DMS53 (cell line): ENCODE data around the gene ADD1.
A peak's percentile ranks its signal among the peaks of the same experiment; 100 is the strongest.

Experiments used
- DNase-seq: peaks from one replicate; lab custom pipeline; 2025; lab: John Stamatoyannopoulos, UW

The ADD1 gene

DNA sequence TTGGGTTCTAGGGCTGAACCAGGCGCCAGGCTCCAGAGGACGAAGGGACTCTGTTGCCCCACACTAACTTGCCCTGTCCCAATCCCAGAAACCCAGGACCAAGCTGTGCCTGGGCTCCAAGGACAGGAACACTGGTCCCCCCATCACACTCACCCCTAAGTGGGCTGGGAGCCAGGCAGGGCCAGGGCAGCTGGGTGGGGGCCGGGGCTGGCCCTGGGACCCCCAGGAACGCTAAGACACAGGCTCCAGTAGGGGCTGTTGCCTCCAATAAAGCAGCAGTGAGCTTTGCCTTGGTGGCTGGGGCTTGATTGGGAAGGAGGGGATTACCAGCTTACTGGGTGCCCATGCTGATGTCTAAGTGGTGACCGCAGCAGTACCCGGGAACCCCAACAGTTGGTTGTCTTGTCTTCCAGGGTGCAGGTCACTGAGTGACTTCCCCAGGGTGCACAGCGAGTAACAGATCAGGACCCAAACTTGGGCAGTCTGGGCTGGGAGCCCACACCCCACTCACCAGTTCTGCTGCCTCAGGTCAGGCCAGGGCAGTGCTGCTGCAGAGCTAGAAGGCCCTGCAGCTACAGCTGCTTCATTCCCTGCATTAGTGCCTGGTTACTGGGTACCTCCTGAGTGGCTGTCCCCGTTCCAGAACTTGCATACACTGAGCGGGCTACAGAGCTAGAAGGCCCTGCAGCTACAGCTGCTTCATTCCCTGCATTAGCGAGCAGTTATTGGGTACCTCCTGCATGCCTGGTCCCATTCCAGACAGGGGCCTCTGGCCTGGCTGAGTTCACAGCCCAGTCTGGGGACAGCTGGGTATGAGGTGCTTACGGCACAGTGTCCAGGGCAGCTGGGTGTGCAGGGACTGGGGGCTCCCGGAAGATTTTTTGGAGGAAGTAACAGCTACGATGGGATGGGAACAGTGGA is 9.4 kb upstream of the ADD1 start:
- no peak for DNase-seq

DNA sequence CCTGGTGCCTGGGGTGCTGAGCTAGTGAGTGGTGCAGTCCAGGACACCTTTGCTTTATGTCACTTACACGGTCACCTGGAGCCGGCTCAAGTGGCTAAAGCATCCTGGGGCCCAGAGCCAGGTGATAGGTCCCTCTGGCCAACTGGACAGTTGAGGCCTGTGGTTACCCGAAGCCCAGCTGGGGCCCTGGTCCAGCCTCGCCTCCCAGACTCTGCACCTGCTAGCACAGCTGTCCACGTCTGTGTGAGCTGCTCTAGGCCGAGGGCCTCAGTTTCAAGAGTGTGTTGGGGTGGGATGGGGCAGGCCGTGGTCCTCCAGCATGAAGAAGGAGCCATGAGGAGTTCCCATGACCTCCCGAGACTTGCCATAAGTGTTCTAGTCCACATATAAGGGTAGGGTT is 7.7 kb upstream of the ADD1 start:
- no peak for DNase-seq

DNA sequence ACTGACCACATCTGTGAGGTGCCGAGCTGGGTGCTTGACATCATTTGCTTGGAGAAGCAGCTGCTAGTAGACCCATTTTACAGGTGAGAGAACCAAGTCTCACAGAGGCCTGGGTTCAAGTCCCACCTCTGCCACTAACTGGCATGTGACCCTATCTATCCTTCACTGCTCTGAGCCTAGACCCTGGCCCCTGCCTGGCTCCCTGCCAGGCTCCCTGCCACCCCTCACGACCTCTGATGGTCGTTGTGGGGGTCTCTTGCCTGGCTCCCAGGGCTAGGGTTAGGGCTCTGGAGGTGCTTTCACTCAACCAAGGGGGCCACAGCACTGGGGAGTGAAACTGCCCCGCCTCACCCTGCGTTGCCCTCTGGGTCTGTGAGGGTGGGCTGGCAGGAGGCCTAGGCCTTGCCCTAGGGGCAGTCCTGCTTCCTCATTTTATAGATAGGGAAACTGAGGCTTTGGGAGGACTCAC is 7.2 kb upstream of the ADD1 start:
- DNase-seq: no peak

GRCh38 chr4:2837110-2837903 is 6.3 kb upstream of the ADD1 start:
- no peak for DNase-seq

GRCh38 chr4:2837904-2838496 is 5.6 kb upstream of the ADD1 start:
- DNase-seq: no peak

DNA sequence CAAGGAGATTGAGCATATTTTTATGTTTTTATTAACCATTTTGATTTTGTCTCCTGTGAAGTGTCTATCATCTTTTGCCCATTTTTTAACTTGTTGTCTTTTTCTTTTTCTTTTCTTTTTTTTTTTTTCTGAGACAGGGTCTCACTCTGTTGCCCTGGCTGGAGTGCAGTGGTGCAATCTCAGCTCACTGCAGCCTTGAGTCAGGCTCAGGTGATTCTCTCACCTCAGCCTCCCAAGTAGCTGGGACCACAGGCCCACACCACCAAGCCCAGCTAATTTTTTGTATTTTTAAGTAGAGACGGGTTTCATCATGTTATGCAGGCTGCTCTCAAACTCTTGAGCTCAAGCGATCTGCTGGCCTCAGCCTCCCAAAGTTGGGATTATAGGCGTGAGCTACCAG is 4.6 kb upstream of the ADD1 start:
- DNase-seq: no peak

DNA sequence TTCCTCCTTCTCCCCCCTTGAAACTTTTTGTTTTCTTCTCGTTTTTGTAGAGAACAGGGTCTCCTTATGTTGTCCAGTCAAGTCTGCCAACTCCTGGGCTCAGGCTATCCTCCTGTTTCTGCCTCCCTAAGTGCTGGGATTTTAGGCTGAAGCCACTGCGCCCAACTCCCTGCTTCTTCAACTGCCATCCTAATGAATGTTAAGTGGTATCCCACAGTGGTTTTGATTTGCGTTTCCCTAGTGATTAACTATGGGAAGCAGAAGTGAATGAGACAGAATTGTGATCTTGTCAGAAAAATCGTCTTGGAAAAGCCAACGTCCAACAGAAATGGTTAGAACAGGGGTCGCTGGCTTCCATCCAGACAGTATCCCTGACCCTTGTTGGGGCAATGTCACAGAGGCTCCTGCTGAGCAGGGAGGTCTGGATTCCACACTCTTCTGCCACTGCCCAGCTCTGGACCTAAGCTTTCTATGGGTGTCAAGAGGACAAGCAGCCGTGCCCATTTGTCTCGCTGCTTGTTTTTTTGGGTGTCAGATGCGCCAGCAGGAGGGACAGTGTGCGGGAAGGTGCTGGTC is 869 bp upstream of the ADD1 start:
- peak; percentile 55 for DNase-seq

- DNase-seq: peak; percentile 69
These were observed 419 bp downstream of the ADD1 start for GRCh38 chr4:2843941-2844584.

DNA sequence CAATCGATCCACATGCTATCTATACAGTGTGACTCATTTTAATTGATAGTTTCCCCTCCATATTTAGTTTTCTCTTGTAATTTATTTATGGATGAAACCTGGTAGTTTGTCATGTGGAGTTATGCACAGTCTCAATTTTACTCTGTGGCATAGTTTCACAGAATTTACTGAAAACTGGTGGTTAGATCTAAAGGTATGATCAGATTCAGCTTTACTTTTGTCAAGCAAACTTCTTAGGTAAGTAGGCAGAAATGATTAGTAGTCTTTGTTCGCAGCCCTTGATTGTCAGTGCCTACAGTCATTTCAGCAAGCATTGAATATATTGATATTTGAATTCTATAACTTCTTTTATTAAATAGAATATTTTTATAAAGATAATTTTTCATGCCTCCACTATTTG is 2.5 kb downstream of the ADD1 start:
- no peak for DNase-seq

DNA sequence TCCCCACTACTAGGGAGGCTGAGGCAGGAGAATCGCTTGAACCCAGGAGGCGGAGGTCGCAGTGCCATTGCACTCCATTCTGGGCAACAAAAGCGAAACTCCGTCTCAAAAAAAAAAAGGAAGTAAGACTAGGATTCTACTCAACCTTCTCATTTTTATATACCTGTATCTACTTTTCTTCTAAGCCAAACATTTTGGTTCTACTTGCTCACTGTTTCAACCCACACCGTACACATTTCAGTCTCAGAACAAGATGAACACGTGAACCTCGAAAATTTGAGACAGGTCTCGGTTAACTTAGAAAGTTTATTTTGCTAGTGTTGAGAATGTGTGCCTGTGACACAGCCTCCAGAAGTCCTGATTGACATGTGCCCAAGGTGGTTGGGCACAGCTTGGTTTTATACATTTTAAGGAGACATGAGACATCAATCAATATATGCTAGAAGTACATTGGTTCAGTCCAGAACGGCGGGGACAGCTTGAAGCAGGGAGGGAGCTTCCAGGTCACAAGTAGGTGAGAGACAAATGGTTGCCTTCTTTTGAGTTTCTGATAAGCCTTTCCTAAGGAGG is 3.7 kb downstream of the ADD1 start:
- no peak for DNase-seq

DNA sequence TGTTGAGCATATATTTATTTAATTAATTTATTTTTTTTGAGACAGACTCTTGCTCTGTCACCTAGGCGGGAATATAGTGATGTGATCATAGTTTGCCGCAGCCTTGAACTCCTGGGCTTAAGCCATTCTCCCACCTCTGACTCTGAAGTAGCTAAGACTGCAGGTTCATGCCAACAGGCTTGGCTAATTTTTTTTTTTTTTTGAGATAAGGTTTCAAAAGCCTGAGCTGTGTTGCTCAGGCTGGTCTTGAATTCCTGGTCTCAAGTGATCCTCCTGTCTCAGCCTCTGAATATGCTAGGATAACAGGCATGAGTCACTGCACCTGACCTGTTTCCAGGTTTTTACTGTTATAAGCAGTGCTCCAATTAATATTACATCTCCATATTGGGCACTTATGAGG is 4.8 kb downstream of the ADD1 start:
- peak; percentile 49 for DNase-seq

GRCh38 chr4:2849267-2850152 is 5.9 kb downstream of the ADD1 start:
- no peak for DNase-seq

- DNase-seq: no peak
These were observed 7.5 kb downstream of the ADD1 start for GRCh38 chr4:2850966-2851798.

DNA sequence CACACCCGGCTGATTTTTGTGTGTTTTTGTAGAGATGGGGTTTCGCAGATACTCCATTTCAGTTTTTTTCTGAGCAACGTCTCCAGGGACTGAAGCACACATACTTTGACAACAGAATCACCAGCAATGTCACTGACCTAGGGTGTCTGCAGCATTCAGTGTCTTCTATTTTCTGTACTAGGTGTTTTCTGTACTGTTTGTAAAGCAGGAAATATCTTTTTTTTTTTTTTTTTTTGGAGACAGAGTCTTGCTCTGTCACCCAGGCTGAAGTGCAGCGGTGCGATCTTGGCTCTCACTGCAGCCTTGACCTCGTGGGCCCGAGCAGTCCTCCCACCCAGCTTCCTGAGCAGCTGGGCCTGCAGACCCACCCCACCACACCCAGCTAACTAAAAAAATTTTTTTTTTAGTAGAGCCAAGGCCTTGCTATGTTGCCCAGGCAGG is 8.9 kb downstream of the ADD1 start:
- no peak for DNase-seq

GRCh38 chr4:2855584-2855983 is 11.9 kb downstream of the ADD1 start:
- DNase-seq: no peak

DNA sequence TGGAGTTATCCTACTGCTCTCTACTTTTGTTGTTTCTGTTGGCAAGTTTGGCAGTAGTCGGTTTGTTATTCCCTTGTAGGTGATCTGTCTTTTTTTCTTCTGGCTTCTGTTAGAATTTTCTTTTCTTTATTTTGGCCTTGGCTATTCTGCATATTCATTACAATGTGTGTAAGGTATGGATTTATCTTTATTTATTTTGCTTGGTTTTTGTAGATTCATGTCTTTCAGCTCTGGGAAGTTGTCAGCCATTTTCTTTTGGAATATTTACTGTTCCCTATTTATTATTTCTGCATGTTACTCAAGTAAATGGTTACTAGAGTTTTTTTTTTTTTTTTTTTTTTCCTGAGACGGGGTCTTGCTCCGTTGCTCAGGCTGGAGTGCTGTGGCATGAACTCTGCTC is 12.6 kb downstream of the ADD1 start:
- no peak for DNase-seq

- no peak for DNase-seq
These were observed 13.8 kb downstream of the ADD1 start for GRCh38 chr4:2857349-2857927.

- no peak for DNase-seq
These were observed 15.0 kb downstream of the ADD1 start for GRCh38 chr4:2858451-2859217.
